ENCODE results near the gene DCAF5.

GRCh38 chr14:69079188-69079742 is 73.7 kb downstream of the DCAF5 start:
- TF ChIP-seq POLR2AphosphoS2 (IDR thresholded peaks at IDR 0.05; ENCODE audit: low read depth, low read length) (no peak), DPF2 (CRISPR knock-in tag; IDR thresholded peaks at IDR 0.05; ENCODE audit: borderline replicate concordance, low read depth) (no peak), ZNF350 (CRISPR knock-in tag; IDR thresholded peaks at IDR 0.05; ENCODE audit: borderline replicate concordance, low read depth) (no peak), ZNF619 (CRISPR knock-in tag; IDR thresholded peaks at IDR 0.05) (no peak), HNF4A (CRISPR knock-in tag; IDR thresholded peaks at IDR 0.05) (no peak), SP1 (IDR thresholded peaks at IDR 0.05) (no peak), SP1 (CRISPR knock-in tag; IDR thresholded peaks at IDR 0.05) (no peak), POLR2A (IDR thresholded peaks at IDR 0.05; ENCODE audit: insufficient read depth in 1 of 2, low read depth in 2 of 2, low read length in 2 of 2) (no peak), BCL3 (CRISPR knock-in tag; IDR thresholded peaks at IDR 0.05) (no peak), PHF20 (CRISPR knock-in tag; IDR thresholded peaks at IDR 0.05) (no peak), PHF8 (CRISPR knock-in tag; IDR thresholded peaks at IDR 0.05) (no peak), RBM22 (optimal IDR thresholded peaks at IDR 0.05; ENCODE audit: low read length) (no peak)
- TF ChIP-seq, protein P1, sequence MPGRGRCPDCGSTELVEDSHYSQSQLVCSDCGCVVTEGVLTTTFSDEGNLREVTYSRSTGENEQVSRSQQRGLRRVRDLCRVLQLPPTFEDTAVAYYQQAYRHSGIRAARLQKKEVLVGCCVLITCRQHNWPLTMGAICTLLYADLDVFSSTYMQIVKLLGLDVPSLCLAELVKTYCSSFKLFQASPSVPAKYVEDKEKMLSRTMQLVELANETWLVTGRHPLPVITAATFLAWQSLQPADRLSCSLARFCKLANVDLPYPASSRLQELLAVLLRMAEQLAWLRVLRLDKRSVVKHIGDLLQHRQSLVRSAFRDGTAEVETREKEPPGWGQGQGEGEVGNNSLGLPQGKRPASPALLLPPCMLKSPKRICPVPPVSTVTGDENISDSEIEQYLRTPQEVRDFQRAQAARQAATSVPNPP (CRISPR knock-in tag; IDR thresholded peaks at IDR 0.05) = no peak
- TF ChIP-seq, protein P2, sequence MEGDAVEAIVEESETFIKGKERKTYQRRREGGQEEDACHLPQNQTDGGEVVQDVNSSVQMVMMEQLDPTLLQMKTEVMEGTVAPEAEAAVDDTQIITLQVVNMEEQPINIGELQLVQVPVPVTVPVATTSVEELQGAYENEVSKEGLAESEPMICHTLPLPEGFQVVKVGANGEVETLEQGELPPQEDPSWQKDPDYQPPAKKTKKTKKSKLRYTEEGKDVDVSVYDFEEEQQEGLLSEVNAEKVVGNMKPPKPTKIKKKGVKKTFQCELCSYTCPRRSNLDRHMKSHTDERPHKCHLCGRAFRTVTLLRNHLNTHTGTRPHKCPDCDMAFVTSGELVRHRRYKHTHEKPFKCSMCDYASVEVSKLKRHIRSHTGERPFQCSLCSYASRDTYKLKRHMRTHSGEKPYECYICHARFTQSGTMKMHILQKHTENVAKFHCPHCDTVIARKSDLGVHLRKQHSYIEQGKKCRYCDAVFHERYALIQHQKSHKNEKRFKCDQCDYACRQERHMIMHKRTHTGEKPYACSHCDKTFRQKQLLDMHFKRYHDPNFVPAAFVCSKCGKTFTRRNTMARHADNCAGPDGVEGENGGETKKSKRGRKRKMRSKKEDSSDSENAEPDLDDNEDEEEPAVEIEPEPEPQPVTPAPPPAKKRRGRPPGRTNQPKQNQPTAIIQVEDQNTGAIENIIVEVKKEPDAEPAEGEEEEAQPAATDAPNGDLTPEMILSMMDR (CRISPR knock-in tag; IDR thresholded peaks at IDR 0.05) = no peak
- TF ChIP-seq, protein P3, sequence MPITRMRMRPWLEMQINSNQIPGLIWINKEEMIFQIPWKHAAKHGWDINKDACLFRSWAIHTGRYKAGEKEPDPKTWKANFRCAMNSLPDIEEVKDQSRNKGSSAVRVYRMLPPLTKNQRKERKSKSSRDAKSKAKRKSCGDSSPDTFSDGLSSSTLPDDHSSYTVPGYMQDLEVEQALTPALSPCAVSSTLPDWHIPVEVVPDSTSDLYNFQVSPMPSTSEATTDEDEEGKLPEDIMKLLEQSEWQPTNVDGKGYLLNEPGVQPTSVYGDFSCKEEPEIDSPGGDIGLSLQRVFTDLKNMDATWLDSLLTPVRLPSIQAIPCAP (CRISPR knock-in tag; IDR thresholded peaks at IDR 0.05; ENCODE audit: low read depth) = no peak

All from HepG2 (cell line).